Hematopoietic multipotent progenitor cell treated with erythropoietin and hydrocortisone succinate and interleukin-3 and kit ligand, for 4 days (in vitro differentiated cells): ENCODE data around the gene LOX.
"Not testable (repeated sequence)": the region's sequence is repeated elsewhere in the genome, so short reads cannot be mapped to it uniquely, and the experiment has no call there.

Experiments
- DNase-seq: peaks from one replicate; pipeline ENCODE4 v3.0.0-alpha.2; 2015

Gene LOX

GRCh38 chr5:122095158-122095557 is 17.1 kb upstream of the LOX start:
- DNase-seq: no peak

GRCh38 chr5:122094251-122094650 is 16.2 kb upstream of the LOX start:
- not testable (repeated sequence) for DNase-seq

- DNase-seq: no peak
These were observed 15.5 kb upstream of the LOX start for GRCh38 chr5:122093415-122094180.

- DNase-seq: peak; percentile 37
These were observed 14.0 kb upstream of the LOX start for GRCh38 chr5:122091936-122092600.

GRCh38 chr5:122089096-122090013 is 11.3 kb upstream of the LOX start:
- DNase-seq: peak; percentile 88

GRCh38 chr5:122085041-122085440 is 7.0 kb upstream of the LOX start:
- no peak for DNase-seq

GRCh38 chr5:122083535-122083934 is 5.5 kb upstream of the LOX start:
- no peak for DNase-seq

- DNase-seq: no peak
These were observed 3.5 kb upstream of the LOX start for GRCh38 chr5:122081541-122081940.

GRCh38 chr5:122077366-122078115 is 518 bp downstream of the LOX start:
- DNase-seq: peak; percentile 47

GRCh38 chr5:122076669-122077365 is 1.2 kb downstream of the LOX start:
- peak; percentile 74 for DNase-seq

- DNase-seq: no peak
These were observed 2.0 kb downstream of the LOX start for GRCh38 chr5:122076050-122076461.

- no peak for DNase-seq
These were observed 4.2 kb downstream of the LOX start for GRCh38 chr5:122073864-122074263.

- no peak for DNase-seq
These were observed 5.0 kb downstream of the LOX start for GRCh38 chr5:122073018-122073417.

- no peak for DNase-seq
These were observed 10.7 kb downstream of the LOX start for GRCh38 chr5:122067390-122067789.

GRCh38 chr5:122064992-122065391 is 13.1 kb downstream of the LOX start:
- DNase-seq: no peak

GRCh38 chr5:122063836-122064235 is 14.2 kb downstream of the LOX start:
- no peak for DNase-seq

- DNase-seq: no peak
These were observed 15.9 kb downstream of the LOX start for GRCh38 chr5:122062205-122062604.

GRCh38 chr5:122056913-122057312 is 21.1 kb downstream of the LOX start:
- DNase-seq: no peak

- DNase-seq: no peak
These were observed 23.8 kb downstream of the LOX start for GRCh38 chr5:122054266-122054665.

GRCh38 chr5:122053181-122054109 is 24.6 kb downstream of the LOX start:
- no peak for DNase-seq

- no peak for DNase-seq
These were observed 26.5 kb downstream of the LOX start for GRCh38 chr5:122051569-122051968.
